ENCODE measurements around the gene KIAA1549.

The KIAA1549 gene

DNA sequence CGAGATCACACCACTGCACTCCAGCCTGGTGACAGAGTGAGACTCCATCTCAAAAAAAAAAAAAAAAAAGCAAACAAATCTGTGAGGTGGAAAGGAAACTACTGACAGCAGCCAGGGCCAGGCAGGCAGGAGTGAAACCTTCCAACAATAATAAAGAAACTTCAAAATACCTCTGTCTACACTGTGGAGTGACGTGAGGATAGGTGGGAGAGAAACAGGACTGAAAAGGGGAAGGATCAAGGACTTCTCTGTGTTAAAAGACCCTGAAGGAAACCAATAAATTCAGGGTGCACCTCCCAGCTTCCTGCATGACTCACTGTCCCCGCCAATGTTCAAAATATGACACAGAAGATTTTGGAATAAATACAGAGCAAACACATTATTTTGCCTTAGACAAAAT, 82.9 kb downstream of the KIAA1549 start:
- no peaks in the 10 kb centered on the region for H3K4me1 ChIP-seq
- no peak for DNase-seq
- TF ChIP-seq CTCF (IDR thresholded peaks at IDR 0.05): no peak
- H3K9me3 ChIP-seq: no peaks in the 10 kb centered on the region
- no peaks in the 10 kb centered on the region for H3K27me3 ChIP-seq
- intact Hi-C loops (cut with DNase I; ENCODE audit: low total_unique reads): no loop called here
- H3K27ac ChIP-seq: no peak overlapping the region
- no peak overlapping the region for H3K4me3 ChIP-seq
- H3K36me3 ChIP-seq: no peaks in the 10 kb centered on the region

DNA sequence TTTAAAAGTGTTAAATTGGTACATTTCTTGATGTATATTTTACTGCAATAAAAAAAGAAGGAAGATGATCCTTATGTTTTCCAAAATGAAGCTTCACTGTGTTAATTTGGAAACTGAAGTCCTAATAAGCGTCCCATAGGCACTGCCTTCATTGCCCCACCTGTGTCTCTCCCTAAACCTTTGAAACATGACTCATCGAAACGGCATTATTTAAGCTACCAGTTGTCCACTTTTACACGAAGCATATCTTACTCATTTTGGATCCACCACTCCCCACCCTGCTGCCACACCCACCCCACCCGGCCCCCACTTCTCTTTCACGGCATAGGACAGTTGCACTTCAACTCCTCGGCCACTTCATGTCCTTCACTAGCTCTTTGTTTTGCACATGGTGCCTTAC, 85.5 kb downstream of the KIAA1549 start:
- intact Hi-C loops (cut with DNase I; ENCODE audit: low total_unique reads): no loop called here
- Histone ChIP-seq H3K27ac (no peak overlapping the region), H3K36me3 (no peaks in the 10 kb centered on the region), H3K27me3 (no peaks in the 10 kb centered on the region), H3K4me1 (no peaks in the 10 kb centered on the region), H3K9me3 (no peaks in the 10 kb centered on the region), H3K4me3 (no peak overlapping the region)
- no peak for TF ChIP-seq CTCF (IDR thresholded peaks at IDR 0.05)
- DNase-seq: no peak

- Histone ChIP-seq H3K9me3 (no peaks in the 10 kb centered on the region), H3K4me3 (no peak overlapping the region), H3K27me3 (no peaks in the 10 kb centered on the region), H3K4me1 (no peaks in the 10 kb centered on the region), H3K36me3 (no peaks in the 10 kb centered on the region), H3K27ac (no peak overlapping the region)
- no peak for DNase-seq
- TF ChIP-seq CTCF (IDR thresholded peaks at IDR 0.05): no peak
- intact Hi-C loops (cut with DNase I; ENCODE audit: low total_unique reads): no loop called here
Observed at GRCh38 chr7:138893258-138893657, 87.9 kb downstream of the KIAA1549 start.

GRCh38 chr7:138892812-138893211, 88.4 kb downstream of the KIAA1549 start:
- Histone ChIP-seq H3K4me1 (no peaks in the 10 kb centered on the region), H3K27ac (no peak overlapping the region), H3K9me3 (no peaks in the 10 kb centered on the region), H3K36me3 (no peaks in the 10 kb centered on the region), H3K27me3 (no peaks in the 10 kb centered on the region), H3K4me3 (no peak overlapping the region)
- TF ChIP-seq CTCF (IDR thresholded peaks at IDR 0.05): no peak
- intact Hi-C loops (cut with DNase I; ENCODE audit: low total_unique reads): no loop called here
- no peak for DNase-seq

DNA sequence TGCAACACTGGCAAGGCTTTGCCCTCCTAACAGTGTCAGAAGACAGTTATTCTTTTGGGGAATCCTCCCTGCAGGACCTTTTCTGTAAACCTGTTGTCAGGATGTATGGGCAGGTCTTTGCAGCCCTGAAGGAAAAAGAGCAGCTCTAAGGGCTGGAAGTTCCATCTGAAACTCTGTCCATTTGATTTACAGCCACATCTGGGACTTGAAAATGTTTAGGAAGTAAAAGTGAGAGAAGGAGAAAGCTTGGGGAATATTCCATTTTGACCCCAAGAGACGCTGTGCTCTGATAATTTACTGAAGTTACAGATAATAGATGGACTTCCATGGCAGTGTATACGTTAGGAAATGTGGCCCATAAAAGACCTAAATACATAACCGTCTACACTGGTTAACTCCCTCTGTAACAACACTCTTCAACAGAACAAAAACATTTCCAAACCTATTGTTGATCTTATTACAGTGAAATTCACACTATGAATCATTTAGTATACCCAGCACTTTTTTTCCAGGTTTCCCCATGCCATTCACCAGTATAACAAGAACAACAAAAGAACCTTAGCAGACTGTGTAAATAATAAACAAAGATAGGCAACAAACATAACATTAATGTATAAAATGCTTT, 89.1 kb downstream of the KIAA1549 start:
- H3K4me3 ChIP-seq: no peak overlapping the region
- no peaks in the 10 kb centered on the region for H3K4me1 ChIP-seq
- H3K9me3 ChIP-seq: no peaks in the 10 kb centered on the region
- no peak overlapping the region for H3K27ac ChIP-seq
- no peak for TF ChIP-seq CTCF (IDR thresholded peaks at IDR 0.05)
- no peaks in the 10 kb centered on the region for H3K27me3 ChIP-seq
- no peaks in the 10 kb centered on the region for H3K36me3 ChIP-seq
- intact Hi-C loops (cut with DNase I; ENCODE audit: low total_unique reads): no loop called here
- DNase-seq: no peak

DNA sequence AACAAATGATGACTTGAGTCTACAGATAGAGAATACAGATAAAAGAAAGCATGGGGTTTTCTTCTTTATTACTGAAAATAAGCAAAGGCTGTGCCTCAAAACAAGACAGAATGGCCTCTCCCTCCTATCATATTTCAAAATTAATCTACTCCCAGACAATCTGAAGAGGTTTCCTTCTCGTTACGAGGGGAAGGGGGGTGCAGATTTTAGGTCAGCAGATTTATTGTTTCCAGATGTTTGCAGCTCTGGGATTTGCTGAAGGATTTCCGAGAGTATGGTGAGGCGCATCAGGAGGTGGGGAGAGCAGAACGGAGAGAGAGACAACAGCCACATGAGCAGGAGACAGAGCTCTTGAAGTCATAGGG, 89.8 kb downstream of the KIAA1549 start:
- H3K27me3 ChIP-seq: no peaks in the 10 kb centered on the region
- no peaks in the 10 kb centered on the region for H3K4me1 ChIP-seq
- no peak overlapping the region for H3K27ac ChIP-seq
- H3K4me3 ChIP-seq: no peak overlapping the region
- DNase-seq: no peak
- intact Hi-C loops (cut with DNase I; ENCODE audit: low total_unique reads): no loop called here
- no peaks in the 10 kb centered on the region for H3K36me3 ChIP-seq
- no peaks in the 10 kb centered on the region for H3K9me3 ChIP-seq
- no peak for TF ChIP-seq CTCF (IDR thresholded peaks at IDR 0.05)
